IMR-90 (cell line): Measurements from ENCODE around the gene VEGFA. TPM values are rescaled to one million over a fixed set of nuclear protein-coding genes. Genes with fewer than 3 reads are reported as not detected.

Experiments used
- ATAC-seq: fragments of 200-7000 bp; cut with Tn5 transposase; 2 replicates; pipeline ENCODE4 v1.9.1; 2020; ENCODE audit warnings: low read depth, mild to moderate bottlenecking, moderate library complexity
- BruUV-seq: library from RNA; stranded (reverse); fragments of 400-500 nt; replicated peaks from 2 replicates; lab custom pipeline; 2021; lab: Mats Ljungman, UMichigan
- CTCF ChIA-PET: fragments of 300-600 bp; formaldehyde crosslinking; extraction: SDS; loops from one replicate; lab custom pipeline; 2021; ENCODE audit warnings: antibody characterized with exemption; lab: Yijun Ruan, JAX
- POLR2A ChIA-PET: fragments of 300-600 bp; sonication (Branson Sonifier 250); formaldehyde crosslinking; loops from one replicate; lab custom pipeline; 2022; ENCODE audit warnings: antibody characterized with exemption; ENCODE audit not compliant: unreplicated experiment; lab: Charles Lee
- DNase-seq: peaks from one replicate; pipeline ENCODE4 v3.0.0; 2013
- H2AFZ ChIP-seq: replicated peaks from 2 replicates; pipeline ENCODE3; 2013; ENCODE audit warnings: low read length, mild to moderate bottlenecking; ENCODE audit not compliant: poor library complexity
- H2AK5ac ChIP-seq: 2 replicates; pipeline ENCODE4 v1.6.1; 2013; ENCODE audit warnings: low read depth, low read length, inconsistent platforms
- H2AK9ac ChIP-seq: replicated peaks from 2 replicates; pipeline ENCODE3; 2013; ENCODE audit warnings: mild to moderate bottlenecking, low read depth, low read length, moderate library complexity; ENCODE audit not compliant: poor library complexity
- H2BK120ac ChIP-seq: 2 replicates; pipeline ENCODE4 v1.6.1; 2013; ENCODE audit warnings: low read depth, low read length, inconsistent platforms
- H2BK15ac ChIP-seq: 3 replicates; pipeline ENCODE4 v1.6.1; 2013; ENCODE audit warnings: low read depth, low read length, inconsistent platforms
- H2BK20ac ChIP-seq: 2 replicates; pipeline ENCODE4 v1.6.1; 2013; ENCODE audit warnings: low read depth, mild to moderate bottlenecking, inconsistent platforms, low read length, moderate library complexity
- H2BK5ac ChIP-seq: 2 replicates; pipeline ENCODE4 v1.6.1; 2013; ENCODE audit warnings: mild to moderate bottlenecking, low read depth, low read length, inconsistent platforms; ENCODE audit not compliant: poor library complexity, severe bottlenecking
- H3K14ac ChIP-seq: replicated peaks from 2 replicates; pipeline ENCODE4 v1.6.1; 2013; ENCODE audit warnings: low read depth, low read length, inconsistent platforms
- H3K18ac ChIP-seq: 2 replicates; pipeline ENCODE4 v1.6.1; 2013; ENCODE audit warnings: low read depth, low read length, control low read depth
- H3K23ac ChIP-seq: 2 replicates; pipeline ENCODE4 v1.6.1; 2013; ENCODE audit warnings: low read depth, low read length, inconsistent platforms
- H3K27ac ChIP-seq: 2 replicates; pipeline ENCODE4 v1.5.1; 2013; ENCODE audit warnings: mild to moderate bottlenecking, control low read depth, low read length; ENCODE audit not compliant: insufficient read depth
- H3K27me3 ChIP-seq: 2 replicates; pipeline ENCODE4 v1.6.1; 2013; ENCODE audit warnings: low read length; ENCODE audit not compliant: control insufficient read depth, insufficient read depth
- H3K36me3 ChIP-seq: 2 replicates; pipeline ENCODE4 v1.6.1; 2013; ENCODE audit warnings: low read length, mixed read lengths; ENCODE audit not compliant: control insufficient read depth, insufficient read depth
- H3K4ac ChIP-seq: 2 replicates; pipeline ENCODE4 v1.6.1; 2013; ENCODE audit warnings: low read depth, low read length, inconsistent platforms
- H3K4me1 ChIP-seq: 2 replicates; pipeline ENCODE4 v1.6.1; 2013; ENCODE audit warnings: low read length, mixed read lengths; ENCODE audit not compliant: control insufficient read depth, insufficient read depth
- H3K4me2 ChIP-seq: 2 replicates; pipeline ENCODE4 v1.6.1; 2013; ENCODE audit warnings: low read depth, mild to moderate bottlenecking, control low read depth, low read length, moderate library complexity
- H3K4me3 ChIP-seq: 2 replicates; pipeline ENCODE4 v1.5.1; 2013; ENCODE audit warnings: low read depth, mild to moderate bottlenecking, control low read depth, low read length, moderate library complexity; ENCODE audit not compliant: insufficient read depth
- H3K56ac ChIP-seq: 2 replicates; pipeline ENCODE4 v1.6.1; 2013; ENCODE audit warnings: low read length, inconsistent platforms; ENCODE audit not compliant: insufficient read depth; ENCODE audit errors: extremely low read depth
- H3K79me1 ChIP-seq, 2 experiments: 2 replicates each; pipeline ENCODE4 v1.6.1; 2013; ENCODE audit warnings: low read length in 2 of 2, inconsistent platforms in 1 of 2, low read depth in 1 of 2
- H3K9ac ChIP-seq: 2 replicates; pipeline ENCODE4 v1.6.1; 2013; ENCODE audit warnings: low read depth, low read length, control low read depth
- H3K9me1 ChIP-seq: 2 replicates; pipeline ENCODE4 v1.6.1; 2013; ENCODE audit warnings: low read length, inconsistent platforms; ENCODE audit not compliant: insufficient read depth
- H3K9me3 ChIP-seq: 2 replicates; pipeline ENCODE4 v1.6.1; 2013; ENCODE audit warnings: low read length; ENCODE audit not compliant: control insufficient read depth, insufficient read depth
- H4K20me1 ChIP-seq: 2 replicates; pipeline ENCODE4 v1.6.1; 2013; ENCODE audit warnings: low read length, inconsistent platforms; ENCODE audit not compliant: insufficient read depth
- H4K5ac ChIP-seq: 2 replicates; pipeline ENCODE4 v1.6.1; 2013; ENCODE audit warnings: mild to moderate bottlenecking, low read depth, low read length, control low read depth
- H4K8ac ChIP-seq, 2 experiments: 2 replicates each; pipeline ENCODE4 v1.6.1; 2013; ENCODE audit warnings: low read depth in 2 of 2, low read length in 2 of 2, control low read depth in 1 of 2, inconsistent platforms in 1 of 2
- H4K91ac ChIP-seq: 2 replicates; pipeline ENCODE4 v1.6.1; 2013; ENCODE audit warnings: low read depth, low read length, inconsistent platforms; ENCODE audit not compliant: insufficient read depth
- CEBPB ChIP-seq: IDR thresholded peaks from 2 replicates; pipeline ENCODE4 v1.6.1; 2012; ENCODE audit warnings: low read depth, low read length, improper control_type of control experiment
- CHD1 ChIP-seq: IDR thresholded peaks from 2 replicates; pipeline ENCODE4 v1.6.1; 2012; ENCODE audit warnings: low read depth, low read length, improper control_type of control experiment
- CTCF ChIP-seq: conservative IDR thresholded peaks from 2 replicates; pipeline ENCODE4 v1.5.1; 2012; ENCODE audit warnings: mild to moderate bottlenecking, low read depth, low read length, improper control_type of control experiment
- ELK1 ChIP-seq: fragments of 150-350 bp; IDR thresholded peaks from 2 replicates; pipeline ENCODE4 v1.6.1; 2016; ENCODE audit warnings: low read depth, mild to moderate bottlenecking, low read length, moderate library complexity, borderline replicate concordance
- FOS ChIP-seq: fragments of 150-350 bp; IDR thresholded peaks from 2 replicates; pipeline ENCODE4 v1.6.1; 2016; ENCODE audit warnings: low read depth, low read length
- MAFK ChIP-seq: IDR thresholded peaks from 2 replicates; pipeline ENCODE4 v1.6.1; 2012; ENCODE audit warnings: low read depth, low read length, improper control_type of control experiment
- MAZ ChIP-seq: IDR thresholded peaks from 2 replicates; pipeline ENCODE4 v1.6.1; 2012; ENCODE audit warnings: low read depth, mild to moderate bottlenecking, low read length, improper control_type of control experiment, moderate library complexity, borderline replicate concordance
- MXI1 ChIP-seq: IDR thresholded peaks from 2 replicates; pipeline ENCODE4 v1.6.1; 2012; ENCODE audit warnings: low read depth, mild to moderate bottlenecking, low read length, moderate library complexity, borderline replicate concordance
- POLR2A ChIP-seq: IDR thresholded peaks from 2 replicates; pipeline ENCODE4 v1.6.1; 2012; ENCODE audit warnings: mild to moderate bottlenecking, low read depth, low read length
- RAD21 ChIP-seq: IDR thresholded peaks from 2 replicates; pipeline ENCODE4 v1.6.1; 2012; ENCODE audit warnings: low read length, improper control_type of control experiment
- RFX5 ChIP-seq: IDR thresholded peaks from 2 replicates; pipeline ENCODE4 v1.8.0; 2012; ENCODE audit warnings: low read depth, mild to moderate bottlenecking, low read length, moderate library complexity
- USF2 ChIP-seq: fragments of 150-350 bp; IDR thresholded peaks from 2 replicates; pipeline ENCODE4 v1.6.1; 2017; ENCODE audit warnings: mild to moderate bottlenecking, antibody characterized with exemption, low read length, low read depth
- WGBS, 2 experiments: methylation state at CpG; one replicate each; pipeline versions ENCODE4 v1.1.5 to v1.1.7; 2013; ENCODE audit warnings: missing lambda C conversion rate in 2 of 2; ENCODE audit not compliant: insufficient read length in 1 of 2; ENCODE audit errors: extremely low coverage in 2 of 2; 5-methylcytosine and 5-hydroxymethylcytosine counted together
- dilution Hi-C: fragments of 300-500 bp; cut with HindIII; formaldehyde crosslinking; loops from one replicate; pipeline ENCODE4 v1.14.3; 2018; ENCODE audit warnings: low sequenced_read_pairs; ENCODE audit not compliant: unreplicated experiment
- in situ Hi-C: fragments of 300-500 bp; cut with MboI; formaldehyde crosslinking; loops from 3 replicates; pipeline ENCODE4 v1.14.3; 2019; ENCODE audit warnings: low sequenced_read_pairs, inconsistent platforms, mixed read lengths
- intact Hi-C: fragments of 100-400 bp; cut with micrococcal nuclease; formaldehyde crosslinking; loops from 2 replicates; pipeline ENCODE4 v1.10.0; 2022
- polyA plus RNA-seq, 3 experiments: library from polyadenylated mRNA; depleted of rRNA; stranded (reverse); fragments of >200 nt; gene quantifications; 2 replicates each; pipeline ENCODE4 v1.2.3, GENCODE V29; 2012; ENCODE audit warnings: low replicate concordance in 1 of 3
- total RNA-seq: library from RNA; depleted of rRNA; stranded (reverse); fragments of >200 nt; gene quantifications from 2 replicates; pipeline ENCODE4 v1.2.3, GENCODE V29; 2012

The VEGFA gene
- total and polyA plus RNA-seq, 2 of the 4 experiments (the other 2 are of a cell fraction): 190 to 234 TPM

GRCh38 chr6:43742931-43743632 is 26.9 kb upstream of the VEGFA start (continued):
- no peak for TF ChIP-seq RAD21

GRCh38 chr6:43743682-43744381 is 26.2 kb upstream of the VEGFA start:
- Histone ChIP-seq H4K91ac (no peak overlapping the region), H3K4ac (no peak overlapping the region), H3K4me3 (no peak overlapping the region), H3K56ac (no peak overlapping the region), H2BK15ac (no peak overlapping the region), H3K9me1 (no peaks in the 10 kb centered on the region), H2AK9ac (no peak overlapping the region), H3K27ac (no peak overlapping the region), H3K9me3 (no peaks in the 10 kb centered on the region), H3K23ac (no peak overlapping the region), H2BK5ac (no peak overlapping the region), H3K14ac (no peak overlapping the region), H3K36me3 (no peaks in the 10 kb centered on the region), H3K27me3 (peaks cover 40% of the 10 kb centered on the region), H3K4me2 (no peak overlapping the region), H3K4me1 (peaks cover 2% of the 10 kb centered on the region; the same call in 1 of the 2 replicates), H3K9ac (no peak overlapping the region), H2AFZ (no peak overlapping the region), H4K8ac (no peak overlapping the region), H4K20me1 (no peaks in the 10 kb centered on the region), H2AK5ac (no peak overlapping the region), H2BK20ac (no peak overlapping the region), H2BK120ac (no peak overlapping the region), H4K5ac (no peak overlapping the region), H3K79me1 (no peaks in the 10 kb centered on the region), H3K18ac (no peak overlapping the region)
- intact Hi-C loops (no loop called here), dilution Hi-C loops (no loop called here), in situ Hi-C loops (no loop called here)
- POLR2A ChIA-PET: no interaction called here
- ATAC-seq: no peak
- WGBS, 2 experiments: 88% methylated on average over 1 of the region's 5 CpGs; no CpG with 5 or more reads in 1 of the 2 experiments
- no TSS peak for BruUV-seq
- CTCF ChIA-PET: interaction anchor here (0.6 kb wide), 1 partner anchor 35 kb away, joined by 3 read pairs; no protein-coding TSS in a partner anchor
- no peak for DNase-seq
- TF ChIP-seq RFX5 (no peak), MAZ (no peak), MAFK (no peak), RAD21 (no peak), CTCF (no peak), MXI1 (no peak), USF2 (no peak), CEBPB (no peak), POLR2A (no peak), ELK1 (no peak), FOS (no peak), CHD1 (no peak)
